Spleen (tissue), 7 donors: Measurements from ENCODE around the gene SLC25A41.
"Not testable (repeated sequence)": the region's sequence is repeated elsewhere in the genome, so short reads cannot be mapped to it uniquely, and the experiment has no call there.

Experiments
- POLR2A ChIP-seq, 3 donors: fragments of 450-650 bp; IDR thresholded peaks; one replicate each; pipeline ENCODE4 v1.5.1; 2017; ENCODE audit warnings: antibody characterized with exemption in 3 of 3, mild to moderate bottlenecking in 1 of 3
- TF ChIP-seq, protein P1 (sequence below), 11 experiments: fragments of 200-600 bp in 7 of 11; fragments of 450-650 bp in 4 of 11; sonication (generic) in 4 of 11; IDR thresholded peaks in 8 of 11; conservative IDR thresholded peaks in 3 of 11; 1 replicate in 7 of 11; 2 replicates in 4 of 11; pipeline versions ENCODE4 v1.4.0 to v1.8.0; 2016 to 2021; ENCODE audit warnings: antibody characterized with exemption in 11 of 11, inconsistent platforms in 4 of 11, mild to moderate bottlenecking in 1 of 11
- donor health status: DM: no; HTN: no; CAD: no; lungs with moderate emphysema.
- donor health status: DM: no; HTN: no; CAD: no.
- donor health status: DM: no; HTN: no; CAD: no.

GRCh38 chr19:6400062-6400944 lies 33.3 kb downstream of the SLC25A41 start:
- TF ChIP-seq, protein P1, sequence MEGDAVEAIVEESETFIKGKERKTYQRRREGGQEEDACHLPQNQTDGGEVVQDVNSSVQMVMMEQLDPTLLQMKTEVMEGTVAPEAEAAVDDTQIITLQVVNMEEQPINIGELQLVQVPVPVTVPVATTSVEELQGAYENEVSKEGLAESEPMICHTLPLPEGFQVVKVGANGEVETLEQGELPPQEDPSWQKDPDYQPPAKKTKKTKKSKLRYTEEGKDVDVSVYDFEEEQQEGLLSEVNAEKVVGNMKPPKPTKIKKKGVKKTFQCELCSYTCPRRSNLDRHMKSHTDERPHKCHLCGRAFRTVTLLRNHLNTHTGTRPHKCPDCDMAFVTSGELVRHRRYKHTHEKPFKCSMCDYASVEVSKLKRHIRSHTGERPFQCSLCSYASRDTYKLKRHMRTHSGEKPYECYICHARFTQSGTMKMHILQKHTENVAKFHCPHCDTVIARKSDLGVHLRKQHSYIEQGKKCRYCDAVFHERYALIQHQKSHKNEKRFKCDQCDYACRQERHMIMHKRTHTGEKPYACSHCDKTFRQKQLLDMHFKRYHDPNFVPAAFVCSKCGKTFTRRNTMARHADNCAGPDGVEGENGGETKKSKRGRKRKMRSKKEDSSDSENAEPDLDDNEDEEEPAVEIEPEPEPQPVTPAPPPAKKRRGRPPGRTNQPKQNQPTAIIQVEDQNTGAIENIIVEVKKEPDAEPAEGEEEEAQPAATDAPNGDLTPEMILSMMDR (IDR thresholded peaks at IDR 0.05 in 8 of 11, conservative IDR thresholded peaks at IDR 0.05 in 3 of 11), result not testable (repeated sequence)
- not testable (repeated sequence) for TF ChIP-seq POLR2A (IDR thresholded peaks at IDR 0.05)
